Astrocyte of the spinal cord (primary cell): Measurements from ENCODE around the gene HSPA12B.
"Not testable (repeated sequence)": the region's sequence is repeated elsewhere in the genome, so short reads cannot be mapped to it uniquely, and the experiment has no call there.

ENCODE experiments used
- DNase-seq: peaks from one replicate; pipeline ENCODE4 v3.0.0; 2011; ENCODE audit warnings: low read depth, low spot score
- H3K4me3 ChIP-seq: 2 replicates; pipeline ENCODE4 v1.5.1; 2011; ENCODE audit warnings: low read depth, mild to moderate bottlenecking, low read length, moderate library complexity
- in situ Hi-C: cut with HindIII; loops from 2 replicates; pipeline ENCODE4 v1.10.0; 2017; ENCODE audit warnings: low sequenced_read_pairs
- TF ChIP-seq, protein P1 (sequence below): IDR thresholded peaks from 2 replicates; pipeline ENCODE4 v1.5.1; 2012; ENCODE audit warnings: low read depth, mild to moderate bottlenecking, low read length, inconsistent platforms

HSPA12B gene

DNA sequence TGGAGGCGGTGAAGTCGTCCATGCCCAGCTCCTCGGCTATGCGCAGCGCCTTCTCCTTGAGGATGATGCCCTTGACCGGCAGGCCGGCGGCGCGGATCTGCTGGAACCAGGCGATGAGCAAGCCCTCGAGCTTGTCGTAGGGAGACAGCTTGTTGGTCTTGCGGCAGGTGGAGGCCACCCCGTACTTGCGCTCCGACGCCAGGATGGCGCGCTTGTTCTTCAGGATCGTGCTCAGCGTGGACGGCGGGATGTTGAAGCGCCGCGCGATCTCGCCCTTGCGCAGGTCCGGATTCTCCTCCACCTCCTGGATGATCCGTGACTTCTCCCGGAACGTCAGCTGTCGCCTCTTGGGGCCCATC is 53.6 kb downstream of the HSPA12B start:
- DNase-seq = peak; percentile 62
- H3K4me3 ChIP-seq = peak overlapping the region; percentile 65
- in situ Hi-C loops = no loop called here
- TF ChIP-seq, protein P1, sequence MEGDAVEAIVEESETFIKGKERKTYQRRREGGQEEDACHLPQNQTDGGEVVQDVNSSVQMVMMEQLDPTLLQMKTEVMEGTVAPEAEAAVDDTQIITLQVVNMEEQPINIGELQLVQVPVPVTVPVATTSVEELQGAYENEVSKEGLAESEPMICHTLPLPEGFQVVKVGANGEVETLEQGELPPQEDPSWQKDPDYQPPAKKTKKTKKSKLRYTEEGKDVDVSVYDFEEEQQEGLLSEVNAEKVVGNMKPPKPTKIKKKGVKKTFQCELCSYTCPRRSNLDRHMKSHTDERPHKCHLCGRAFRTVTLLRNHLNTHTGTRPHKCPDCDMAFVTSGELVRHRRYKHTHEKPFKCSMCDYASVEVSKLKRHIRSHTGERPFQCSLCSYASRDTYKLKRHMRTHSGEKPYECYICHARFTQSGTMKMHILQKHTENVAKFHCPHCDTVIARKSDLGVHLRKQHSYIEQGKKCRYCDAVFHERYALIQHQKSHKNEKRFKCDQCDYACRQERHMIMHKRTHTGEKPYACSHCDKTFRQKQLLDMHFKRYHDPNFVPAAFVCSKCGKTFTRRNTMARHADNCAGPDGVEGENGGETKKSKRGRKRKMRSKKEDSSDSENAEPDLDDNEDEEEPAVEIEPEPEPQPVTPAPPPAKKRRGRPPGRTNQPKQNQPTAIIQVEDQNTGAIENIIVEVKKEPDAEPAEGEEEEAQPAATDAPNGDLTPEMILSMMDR = no peak

- in situ Hi-C loops = no loop called here
- TF ChIP-seq, protein P1 = peak; percentile 55
- peak within 1 kb of the TSS; percentile 65 for H3K4me3 ChIP-seq
- peak; percentile 78 for DNase-seq
These were observed 54.3 kb downstream of the HSPA12B start, which contains the start of gene CENPB for GRCh38 chr20:3786665-3787323. Gene CENPB, minus strand, starts transcription at chr20:3786740. Its CDS starts 257 bp downstream, at chr20:3786483.

GRCh38 chr20:3787324-3788014 is 55.0 kb downstream of the HSPA12B start:
- in situ Hi-C loops = no loop called here
- DNase-seq = no peak
- TF ChIP-seq, protein P1 = no peak
- H3K4me3 ChIP-seq = peak overlapping the region; percentile 44

- no peak overlapping the region for H3K4me3 ChIP-seq
- TF ChIP-seq, protein P1 = no peak
- DNase-seq = no peak
- in situ Hi-C loops = no loop called here
These were observed 56.2 kb downstream of the HSPA12B start for GRCh38 chr20:3788685-3789155.

GRCh38 chr20:3789201-3789600 is 56.7 kb downstream of the HSPA12B start:
- DNase-seq, in situ Hi-C loops, H3K4me3 ChIP-seq: not testable (repeated sequence)

- H3K4me3 ChIP-seq, DNase-seq, in situ Hi-C loops: not testable (repeated sequence)
These were observed 61.7 kb downstream of the HSPA12B start for GRCh38 chr20:3794168-3794567.

- DNase-seq = no peak
- in situ Hi-C loops = no loop called here
- TF ChIP-seq, protein P1 = no peak
- peak overlapping the region; percentile 70 for H3K4me3 ChIP-seq
These were observed 62.4 kb downstream of the HSPA12B start for GRCh38 chr20:3794701-3795420.
